GM12878 (cell line): ENCODE measurements around the gene TMEM53. TPM values are rescaled to one million over a fixed set of nuclear protein-coding genes. Genes with fewer than 3 reads are reported as not detected.

ENCODE experiments used
- CTCF ChIP-seq, 3 experiments: IDR thresholded peaks in 2 of 3; conservative IDR thresholded peaks in 1 of 3; 2 replicates each; pipeline ENCODE4 v1.5.1; 2011; ENCODE audit warnings: low read depth in 3 of 3, low read length in 3 of 3, mild to moderate bottlenecking in 3 of 3, control low read depth in 2 of 3, moderate library complexity in 2 of 3, inconsistent platforms in 1 of 3, mixed read lengths in 1 of 3; ENCODE audit not compliant: control insufficient read depth in 2 of 3, insufficient read depth in 1 of 3; ENCODE audit errors: extremely low read depth in 1 of 3
- EGR1 ChIP-seq, 2 experiments: IDR thresholded peaks; 1 replicate in 1 of 2; 2 replicates in 1 of 2; pipeline ENCODE4 v1.6.1; 2011 to 2012; ENCODE audit warnings: low read depth in 2 of 2, low read length in 2 of 2, borderline replicate concordance in 1 of 2, mild to moderate bottlenecking in 1 of 2, moderate library complexity in 1 of 2
- MEF2A ChIP-seq: IDR thresholded peaks from 2 replicates; pipeline ENCODE4 v1.6.1; 2011; ENCODE audit warnings: low read depth, mild to moderate bottlenecking, low read length, moderate library complexity; ENCODE audit not compliant: insufficient read depth
- NKRF ChIP-seq: fragments of 450-650 bp; conservative IDR thresholded peaks from 2 replicates; pipeline ENCODE4 v1.6.1; 2017; ENCODE audit warnings: mild to moderate bottlenecking, moderate library complexity
- PKNOX1 ChIP-seq: fragments of 450-650 bp; IDR thresholded peaks from 2 replicates; pipeline ENCODE4 v1.6.1; 2016; ENCODE audit warnings: mild to moderate bottlenecking
- RAD21 ChIP-seq: IDR thresholded peaks from 2 replicates; pipeline ENCODE4 v1.6.1; 2011; ENCODE audit warnings: mild to moderate bottlenecking, low read depth, low read length, moderate library complexity; ENCODE audit not compliant: insufficient read depth
- RUNX3 ChIP-seq: IDR thresholded peaks from 2 replicates; pipeline ENCODE4 v1.6.1; 2012; ENCODE audit warnings: low read length, inconsistent platforms
- SMC3 ChIP-seq: IDR thresholded peaks from 2 replicates; pipeline ENCODE4 v1.6.1; 2011; ENCODE audit warnings: low read length, improper control_type of control experiment, borderline replicate concordance
- polyA plus RNA-seq, 11 experiments: library from polyadenylated mRNA; depleted of rRNA in 4 of 11; unstranded in 6 of 11; stranded (reverse) in 5 of 11; fragments of >200 nt; fragmentation: Nextera tagmentation in 4 of 11; fragmentation: Illumina TruSeq in 1 of 11; extraction: Ambion mirVana in 4 of 11; extraction: Trizol in 1 of 11; gene quantifications; 1 replicate in 1 of 11; 2 replicates in 10 of 11; pipeline versions ENCODE4 v1.2.1 to v1.2.3, GENCODE V29; 2011 to 2016; ENCODE audit warnings: inconsistent platforms in 2 of 11, missing spikeins in 2 of 11, low read depth in 1 of 11
- total RNA-seq, 4 experiments: library from RNA; depleted of rRNA in 3 of 4; stranded (reverse); fragments of >200 nt in 3 of 4; fragmentation: Illumina TruSeq in 1 of 4; extraction: Trizol in 1 of 4; gene quantifications; 2 replicates each; pipeline versions ENCODE4 v1.2.1 to v1.2.3, GENCODE V29; 2013 to 2021

The TMEM53 gene
- total and polyA plus RNA-seq, 10 of the 15 experiments (the other 5 are each of a cell fraction or from before 2014, with no cell fraction given) = 3.1 to 23.9 (median 11.1) TPM

GRCh38 chr1:44677201-44677766, 3.0 kb upstream of the TMEM53 start (continued):
- no peak for TF ChIP-seq NKRF
- TF ChIP-seq RUNX3 = peak; percentile 47
- TF ChIP-seq RAD21 = peak; percentile 46; the same call in 1 of the 2 replicates
- peak; percentile 40; the same call in 1 of the 2 replicates for TF ChIP-seq SMC3
- peak; percentile 47 to 73 (median 55) for TF ChIP-seq CTCF (IDR thresholded peaks at IDR 0.05 in 2 of 3, conservative IDR thresholded peaks at IDR 0.05 in 1 of 3; ENCODE audit: control insufficient read depth in 2 of 3, extremely low read depth in 1 of 3, insufficient read depth in 1 of 3, low read depth in 3 of 3, low read length in 3 of 3)
- TF ChIP-seq PKNOX1 = no peak
- no peak for TF ChIP-seq EGR1 (IDR thresholded peaks at IDR 0.05; ENCODE audit: borderline replicate concordance in 1 of 2, low read depth in 2 of 2, low read length in 2 of 2)
- TF ChIP-seq MEF2A = no peak
